Spinal cord (tissue), 10 donors: Measurements from ENCODE around the gene COX19. TPM values are rescaled to one million over a fixed set of nuclear protein-coding genes. Genes with fewer than 3 reads are reported as not detected.

Source experiments
- DNase-seq, 6 donors: peaks; one replicate each; pipeline versions ENCODE4 v3.0.0 to v3.0.0-alpha.2; 2013 to 2015; ENCODE audit warnings: low spot score in 6 of 6, low read depth in 4 of 6
- H3K27ac ChIP-seq: one replicate; pipeline ENCODE4 v1.5.1; 2013; ENCODE audit warnings: low read depth, low read length, control low read depth
- H3K27me3 ChIP-seq: one replicate; pipeline ENCODE4 v1.6.1; 2013; ENCODE audit warnings: low read length; ENCODE audit not compliant: control insufficient read depth, insufficient read depth
- H3K36me3 ChIP-seq: one replicate; pipeline ENCODE4 v1.6.1; 2013; ENCODE audit warnings: low read length; ENCODE audit not compliant: control insufficient read depth, insufficient read depth
- H3K4me1 ChIP-seq: one replicate; pipeline ENCODE4 v1.6.1; 2013; ENCODE audit warnings: low read length; ENCODE audit not compliant: control insufficient read depth, insufficient read depth
- H3K4me3 ChIP-seq: one replicate; pipeline ENCODE4 v1.5.1; 2013; ENCODE audit warnings: low read depth, low read length, control low read depth
- H3K9me3 ChIP-seq: one replicate; pipeline ENCODE4 v1.6.1; 2013; ENCODE audit warnings: low read length; ENCODE audit not compliant: control insufficient read depth, insufficient read depth
- WGBS: methylation state at CpG from one replicate; pipeline ENCODE4 v1.1.5; 2013; ENCODE audit warnings: missing lambda C conversion rate; ENCODE audit not compliant: insufficient coverage; 5-methylcytosine and 5-hydroxymethylcytosine counted together
- polyA plus RNA-seq, 2 donors: library from polyadenylated mRNA; unstranded; fragments of 120-200 nt; gene quantifications; one replicate each; pipeline ENCODE4 v1.2.1, GENCODE V29; 2013; ENCODE audit not compliant: insufficient read length in 2 of 2
- total RNA-seq, 2 donors: library from RNA; depleted of rRNA in 1 of 2; stranded (reverse); fragments of 120-200 nt in 1 of 2; fragments of >200 nt in 1 of 2; gene quantifications; one replicate each; pipeline versions ENCODE4 v1.2.3 to v1.2.4, GENCODE V29; 2013 to 2014
- donor health status: healthy.

The COX19 gene
- total and polyA plus RNA-seq, 4 donors, result 11.7 to 19.6 (median 17.1) TPM

DNA sequence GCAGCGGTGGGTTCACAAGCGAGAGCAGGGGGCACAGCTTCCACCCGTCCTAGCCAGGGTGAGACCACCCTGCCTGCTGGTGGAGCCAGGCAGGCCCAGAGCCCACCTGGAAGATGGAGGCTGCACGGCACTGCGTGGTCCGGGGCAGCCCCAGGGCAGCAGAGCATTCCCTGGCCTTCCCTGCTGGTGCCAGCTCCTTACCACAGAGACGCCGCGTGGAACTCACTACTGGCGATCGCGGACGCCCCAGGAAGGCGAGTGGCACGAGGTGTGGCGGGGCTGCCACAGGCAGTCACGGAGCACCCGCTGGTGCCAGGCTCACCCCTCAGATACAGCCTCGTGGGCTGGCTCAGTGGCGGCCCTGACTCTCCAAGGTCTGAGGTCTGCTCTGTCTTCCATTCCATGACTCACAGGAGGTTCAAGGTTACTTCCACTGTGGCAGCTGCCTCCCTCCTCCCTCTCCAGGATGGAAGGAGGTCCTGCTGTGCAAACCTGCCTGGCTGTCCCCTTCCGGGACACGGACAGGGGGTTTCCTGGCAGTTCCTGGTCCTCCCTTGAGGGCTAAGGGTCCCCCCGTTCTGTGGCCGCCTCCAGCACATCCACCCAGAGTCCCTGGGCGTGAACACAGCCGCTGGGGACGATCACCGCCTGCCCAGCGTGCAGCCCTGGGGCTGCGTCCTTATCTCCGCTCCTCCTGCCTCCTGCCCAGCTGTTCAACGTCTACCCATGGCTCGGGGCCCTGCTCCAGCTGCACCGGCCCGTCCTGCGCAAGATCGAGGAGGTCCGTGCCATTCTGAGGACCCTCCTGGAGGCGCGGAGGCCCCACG, 10.8 kb upstream of the COX19 start:
- WGBS, result 76% methylated on average over 41 of the region's 41 CpGs
- Histone ChIP-seq H3K27me3 (no peaks in the 10 kb centered on the region), H3K4me3 (no peak overlapping the region), H3K36me3 (peaks cover 7% of the 10 kb centered on the region), H3K27ac (no peak overlapping the region), H3K4me1 (peaks cover 44% of the 10 kb centered on the region), H3K9me3 (no peaks in the 10 kb centered on the region)
- no peak for DNase-seq

DNA sequence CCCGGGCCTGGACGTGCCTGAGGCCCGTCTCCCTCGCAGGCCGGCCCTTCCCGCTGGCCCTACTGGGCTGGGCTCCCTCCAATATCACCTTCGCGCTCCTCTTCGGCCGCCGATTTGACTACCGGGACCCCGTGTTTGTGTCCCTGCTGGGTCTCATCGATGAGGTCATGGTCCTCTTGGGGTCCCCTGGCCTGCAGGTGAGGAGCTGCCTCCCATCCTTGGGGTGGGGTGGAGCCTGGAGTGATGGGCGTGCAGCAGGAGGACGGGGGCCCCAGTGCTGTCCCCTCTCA, 9.7 kb upstream of the COX19 start:
- no peaks in the 10 kb centered on the region for H3K27me3 ChIP-seq
- WGBS, result 67% methylated on average over 15 of the region's 16 CpGs

DNA sequence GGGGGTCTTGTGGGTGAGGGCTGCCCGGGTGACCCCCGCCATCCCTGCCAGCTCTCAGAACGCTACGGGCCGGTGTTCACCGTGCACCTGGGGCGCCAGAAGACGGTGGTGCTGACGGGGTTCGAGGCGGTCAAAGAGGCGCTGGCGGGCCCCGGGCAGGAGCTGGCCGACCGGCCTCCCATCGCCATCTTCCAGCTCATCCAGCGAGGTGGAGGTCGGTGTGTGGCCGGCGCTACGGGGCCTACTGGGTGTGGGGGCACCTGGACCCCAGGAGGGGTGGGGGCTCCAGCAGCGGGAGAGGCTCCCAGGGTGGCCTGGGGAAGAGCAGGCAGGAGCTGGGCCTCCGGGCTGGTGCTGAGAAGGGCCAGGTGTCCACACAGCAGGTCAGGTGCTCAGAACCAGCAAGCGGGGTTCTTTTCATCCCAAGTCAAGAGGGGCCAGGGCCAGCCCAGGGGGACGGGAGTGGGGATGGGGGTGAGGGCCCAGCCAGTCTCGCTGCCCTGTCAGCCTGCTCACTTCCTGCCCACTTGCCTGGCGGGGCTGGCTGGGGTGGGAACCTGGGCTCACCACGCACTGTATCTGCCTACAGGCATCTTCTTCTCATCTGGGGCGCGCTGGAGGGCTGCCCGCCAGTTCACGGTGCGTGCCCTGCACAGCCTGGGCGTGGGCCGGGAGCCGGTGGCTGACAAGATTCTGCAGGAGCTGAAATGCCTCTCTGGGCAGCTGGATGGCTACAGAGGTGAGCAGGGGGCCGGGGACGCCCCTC, 9.2 kb upstream of the COX19 start:
- no peak overlapping the region for H3K27ac ChIP-seq
- no peaks in the 10 kb centered on the region for H3K9me3 ChIP-seq
- DNase-seq, result no peak
- no peaks in the 10 kb centered on the region for H3K36me3 ChIP-seq
- H3K27me3 ChIP-seq, result no peaks in the 10 kb centered on the region
- no peak overlapping the region for H3K4me3 ChIP-seq
- H3K4me1 ChIP-seq, result peaks cover 44% of the 10 kb centered on the region
- 90% methylated on average over 37 of the region's 39 CpGs for WGBS

More for the DNA sequence above, 9.7 kb upstream of the COX19 start:
- Histone ChIP-seq H3K4me1 (peaks cover 44% of the 10 kb centered on the region), H3K36me3 (no peaks in the 10 kb centered on the region), H3K27ac (no peak overlapping the region), H3K9me3 (no peaks in the 10 kb centered on the region), H3K4me3 (no peak overlapping the region)
- DNase-seq, result no peak

DNA sequence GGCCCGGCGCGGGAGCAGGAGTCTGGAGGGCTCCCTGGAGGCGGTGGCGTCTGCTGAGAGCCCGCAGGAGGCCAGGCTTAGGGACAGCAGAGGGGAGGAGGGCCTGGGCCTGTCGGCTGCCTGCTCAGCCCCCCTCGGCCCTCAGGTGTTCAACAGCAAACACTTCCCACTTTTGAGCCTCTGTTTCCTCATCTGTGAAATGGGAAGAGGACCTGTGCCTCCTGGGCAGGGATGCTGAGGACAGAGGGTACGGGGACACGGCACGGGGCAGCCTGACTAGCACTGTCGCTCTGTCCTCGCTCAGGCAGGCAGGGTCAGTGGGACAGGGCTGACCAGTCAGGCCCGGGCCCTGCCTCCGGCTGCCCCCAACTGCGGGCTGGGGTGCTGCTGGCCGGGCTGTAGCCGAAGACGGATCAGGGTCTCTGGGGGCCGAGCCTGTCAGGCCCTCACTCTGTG, 8.3 kb upstream of the COX19 start:
- 94% methylated on average over 11 of the region's 20 CpGs for WGBS
- Histone ChIP-seq H3K27me3 (no peaks in the 10 kb centered on the region), H3K36me3 (no peaks in the 10 kb centered on the region), H3K4me3 (no peak overlapping the region), H3K4me1 (peaks cover 40% of the 10 kb centered on the region), H3K9me3 (no peaks in the 10 kb centered on the region), H3K27ac (no peak overlapping the region)
- no peak for DNase-seq

DNA sequence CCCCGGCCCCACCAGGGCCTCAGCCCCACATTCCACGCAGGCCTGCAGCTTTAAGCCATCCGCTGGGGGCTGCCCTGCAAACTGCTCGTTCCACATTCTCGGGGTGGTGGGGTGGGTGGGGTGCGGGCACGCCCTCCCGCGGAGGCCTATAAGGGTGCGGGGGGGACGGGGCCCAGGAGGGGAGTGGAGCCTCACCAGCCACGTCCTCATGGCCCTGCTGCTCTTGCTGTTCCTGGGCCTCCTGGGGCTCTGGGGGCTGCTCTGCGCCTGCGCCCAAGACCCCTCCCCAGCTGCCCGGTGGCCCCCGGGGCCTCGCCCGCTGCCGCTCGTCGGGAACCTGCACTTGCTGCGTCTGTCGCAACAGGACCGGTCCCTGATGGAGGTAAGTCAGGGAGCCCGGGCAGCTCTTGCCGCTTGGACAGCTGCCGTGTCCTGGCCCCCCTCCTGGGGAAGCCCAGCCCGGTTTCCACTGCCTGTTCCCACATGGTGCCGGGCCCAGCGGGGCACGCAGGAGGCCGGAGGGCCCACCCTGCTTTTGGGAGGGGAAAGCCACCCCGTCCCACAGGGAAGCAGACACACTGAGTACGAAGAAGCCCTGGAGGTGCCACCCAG, 7.8 kb upstream of the COX19 start, which contains the start of gene CYP2W1:
Gene CYP2W1, plus strand, starts transcription at position 178 of the 612 bp plus-strand sequence. Its CDS starts 31 bp downstream, at position 209.
- DNase-seq, result no peak
- WGBS, result 58% methylated on average over 31 of the region's 34 CpGs
- Histone ChIP-seq H3K4me3 (no peak within 1 kb of the TSS), H3K4me1 (peaks cover 40% of the 10 kb centered on the region), H3K27me3 (no peaks in the 10 kb centered on the region), H3K36me3 (no peaks in the 10 kb centered on the region), H3K9me3 (no peaks in the 10 kb centered on the region), H3K27ac (peak within 1 kb of the TSS; percentile 33)

- WGBS, result 52% methylated on average over 8 of the region's 10 CpGs
- Histone ChIP-seq H3K9me3 (no peaks in the 10 kb centered on the region), H3K4me1 (peaks cover 40% of the 10 kb centered on the region), H3K36me3 (no peaks in the 10 kb centered on the region), H3K27me3 (no peaks in the 10 kb centered on the region), H3K27ac (peak overlapping the region; percentile 33), H3K4me3 (no peak overlapping the region)
- DNase-seq, result no peak
These were observed 7.2 kb upstream of the COX19 start for GRCh38 chr7:982511-983003.

DNA sequence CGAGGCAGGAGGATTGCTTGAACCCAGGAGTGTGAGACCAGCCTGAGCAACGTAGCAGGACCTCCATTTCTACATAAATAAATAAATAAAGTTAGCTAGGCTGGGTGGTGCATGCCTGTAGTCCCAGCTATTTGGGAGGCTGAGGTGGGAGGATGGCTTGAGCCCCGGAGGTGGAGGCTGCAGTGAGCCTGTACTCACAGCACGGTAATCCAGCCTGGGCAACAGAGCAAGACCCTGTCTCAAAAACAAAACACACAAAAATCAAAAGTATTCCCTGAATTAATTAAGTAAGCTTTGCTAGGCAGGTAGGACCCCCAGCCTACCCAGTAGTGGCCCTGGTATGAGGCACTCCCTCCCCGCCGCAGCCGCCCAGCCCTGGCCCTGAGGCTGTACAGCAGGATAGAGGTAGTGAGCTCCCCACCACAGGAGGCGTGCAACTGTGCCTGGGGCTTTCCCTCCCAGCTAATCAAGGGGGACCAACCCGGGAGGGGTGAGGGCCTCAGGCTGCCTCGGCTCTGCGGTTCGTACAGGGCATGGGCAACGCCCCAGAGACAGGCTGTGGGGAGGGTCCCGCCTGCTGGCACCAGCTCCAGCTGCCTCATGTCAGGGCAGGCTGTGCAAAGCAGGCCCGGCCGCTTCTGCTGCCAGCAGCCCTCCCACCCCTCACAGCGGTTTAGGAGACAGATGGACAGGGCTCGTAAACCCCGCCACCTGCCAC, 6.6 kb upstream of the COX19 start:
- DNase-seq, result peak in 1 of 6 donors; percentile 16
- no peak overlapping the region for H3K4me3 ChIP-seq
- H3K27me3 ChIP-seq, result no peaks in the 10 kb centered on the region
- peaks cover 42% of the 10 kb centered on the region for H3K4me1 ChIP-seq
- no peak overlapping the region for H3K27ac ChIP-seq
- H3K36me3 ChIP-seq, result no peaks in the 10 kb centered on the region
- 41% methylated on average over 13 of the region's 19 CpGs for WGBS
- H3K9me3 ChIP-seq, result no peaks in the 10 kb centered on the region

DNA sequence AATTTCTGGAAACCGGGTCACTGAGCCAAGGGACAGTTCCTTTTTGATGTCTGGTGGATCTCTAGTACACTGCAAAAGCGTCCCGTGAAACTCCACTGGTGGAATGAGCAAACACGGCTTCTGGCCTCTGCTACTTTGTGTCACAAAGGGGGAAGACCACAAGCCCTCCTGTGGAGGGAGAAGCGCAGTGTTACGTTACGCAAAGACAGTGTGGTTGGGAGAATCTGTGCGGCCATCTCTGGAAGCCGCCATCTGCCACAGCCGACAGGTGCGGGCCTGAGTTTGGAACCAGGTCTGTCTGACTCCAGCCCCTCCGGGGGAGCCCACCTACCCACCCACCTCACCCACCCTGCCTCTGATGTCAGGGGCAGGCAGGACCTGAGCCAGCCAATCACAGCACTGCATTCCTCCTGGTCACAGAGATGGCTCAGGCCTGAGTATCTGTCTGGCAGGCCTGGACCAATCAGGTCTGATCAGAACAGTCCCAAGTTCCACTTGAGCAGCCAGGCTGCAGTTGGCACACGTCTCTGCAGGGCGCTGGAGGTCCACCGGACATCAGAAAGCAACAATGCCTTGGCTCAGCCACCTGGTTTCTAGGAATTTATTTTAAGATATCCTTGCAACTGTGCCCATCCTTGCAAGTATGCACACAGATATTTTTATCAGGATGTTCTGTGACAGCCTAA, 4.7 kb upstream of the COX19 start:
- no peaks in the 10 kb centered on the region for H3K36me3 ChIP-seq
- no peak overlapping the region for H3K27ac ChIP-seq
- 59% methylated on average over 12 of the region's 15 CpGs for WGBS
- peaks cover 57% of the 10 kb centered on the region for H3K4me1 ChIP-seq
- no peaks in the 10 kb centered on the region for H3K27me3 ChIP-seq
- DNase-seq, result peak in 1 of 6 donors; percentile 54
- no peaks in the 10 kb centered on the region for H3K9me3 ChIP-seq
- H3K4me3 ChIP-seq, result no peak overlapping the region

GRCh38 chr7:979151-979550, 3.8 kb upstream of the COX19 start:
- DNase-seq, result no peak
- H3K27ac ChIP-seq, result no peak overlapping the region

More at GRCh38 chr7:979151-979550, 3.8 kb upstream of the COX19 start:
- Histone ChIP-seq H3K4me1 (peaks cover 59% of the 10 kb centered on the region), H3K4me3 (no peak overlapping the region), H3K27me3 (no peaks in the 10 kb centered on the region), H3K9me3 (no peaks in the 10 kb centered on the region), H3K36me3 (no peaks in the 10 kb centered on the region)
- 93% methylated on average over 15 of the region's 16 CpGs for WGBS
